GM19238 (cell line): ENCODE results near the gene CCDC88B.

Experiments
- DNase-seq: peaks from one replicate; pipeline ENCODE4 v3.0.0; 2011; ENCODE audit warnings: low spot score; ENCODE audit not compliant: insufficient read length

Gene CCDC88B

DNA sequence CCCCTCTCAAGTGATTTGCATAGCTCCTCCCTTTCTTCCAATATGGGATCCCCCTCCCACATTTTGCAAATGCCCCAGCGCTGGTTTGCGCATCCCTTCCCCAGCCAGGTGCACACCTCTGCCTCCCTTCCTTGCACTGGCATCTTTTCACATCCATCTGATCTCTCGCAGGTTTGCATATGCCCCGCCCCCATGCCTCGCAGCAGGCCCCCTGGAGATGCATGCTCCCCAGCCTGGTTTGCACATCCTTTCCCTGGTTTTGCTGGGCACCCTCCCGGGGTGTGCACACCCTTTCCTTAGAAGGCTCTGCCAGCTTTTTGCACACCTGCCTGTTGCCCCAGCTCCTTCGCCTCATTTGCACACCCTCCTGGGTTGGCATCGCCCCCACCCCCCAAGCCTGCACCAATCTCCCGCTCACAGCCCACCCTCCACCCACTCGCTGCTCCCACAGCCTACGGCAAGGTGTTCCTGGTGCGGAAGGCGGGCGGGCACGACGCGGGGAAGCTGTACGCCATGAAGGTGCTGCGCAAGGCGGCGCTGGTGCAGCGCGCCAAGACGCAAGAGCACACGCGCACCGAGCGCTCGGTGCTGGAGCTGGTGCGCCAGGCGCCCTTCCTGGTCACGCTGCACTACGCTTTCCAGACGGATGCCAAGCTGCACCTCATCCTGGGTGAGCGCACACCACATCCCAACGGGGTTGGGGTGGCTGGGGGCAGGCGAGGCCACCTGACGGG lies 19.9 kb downstream of the CCDC88B start:
- DNase-seq: no peak

DNA sequence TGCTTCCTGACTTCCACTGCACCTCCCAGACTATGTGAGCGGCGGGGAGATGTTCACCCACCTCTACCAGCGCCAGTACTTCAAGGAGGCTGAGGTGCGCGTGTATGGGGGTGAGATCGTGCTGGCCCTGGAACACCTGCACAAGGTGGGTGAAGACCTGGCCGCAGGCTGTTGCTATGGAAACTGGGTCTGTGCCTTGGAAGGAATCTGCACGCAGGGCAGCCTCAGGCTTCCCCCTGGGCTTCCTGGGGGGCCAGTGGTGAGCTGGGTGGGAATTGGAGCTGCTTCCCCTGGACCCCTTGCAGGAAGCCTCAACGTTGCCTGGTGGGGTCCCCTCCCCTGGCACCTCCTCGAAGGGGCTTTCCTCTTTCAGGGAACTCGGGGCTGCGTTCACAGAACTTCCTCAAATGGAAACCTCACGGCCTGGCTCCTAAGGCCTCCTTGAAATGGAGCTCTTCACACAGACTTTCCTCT lies 20.5 kb downstream of the CCDC88B start:
- DNase-seq: no peak

GRCh38 chr11:64361659-64362058 lies 21.7 kb downstream of the CCDC88B start:
- no peak for DNase-seq

DNA sequence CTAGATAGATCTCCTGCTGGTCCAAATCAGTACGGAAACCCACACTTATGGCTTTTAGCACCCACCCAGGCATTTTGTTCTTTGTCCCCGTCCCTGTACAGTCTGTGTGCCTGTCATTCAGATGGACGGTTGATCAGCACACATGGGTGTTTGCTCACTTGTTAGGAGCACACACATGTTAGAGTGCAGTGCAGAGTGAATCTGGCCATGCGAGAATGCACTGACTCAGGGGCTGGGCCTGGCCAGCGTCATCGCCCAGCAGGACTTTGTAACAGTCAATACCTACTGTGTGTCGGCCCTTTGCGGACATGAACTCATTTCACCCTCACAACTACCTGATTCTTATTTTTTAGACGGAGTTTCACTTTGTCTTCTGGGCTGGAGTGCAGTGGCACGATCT lies 22.3 kb downstream of the CCDC88B start:
- DNase-seq: no peak

DNA sequence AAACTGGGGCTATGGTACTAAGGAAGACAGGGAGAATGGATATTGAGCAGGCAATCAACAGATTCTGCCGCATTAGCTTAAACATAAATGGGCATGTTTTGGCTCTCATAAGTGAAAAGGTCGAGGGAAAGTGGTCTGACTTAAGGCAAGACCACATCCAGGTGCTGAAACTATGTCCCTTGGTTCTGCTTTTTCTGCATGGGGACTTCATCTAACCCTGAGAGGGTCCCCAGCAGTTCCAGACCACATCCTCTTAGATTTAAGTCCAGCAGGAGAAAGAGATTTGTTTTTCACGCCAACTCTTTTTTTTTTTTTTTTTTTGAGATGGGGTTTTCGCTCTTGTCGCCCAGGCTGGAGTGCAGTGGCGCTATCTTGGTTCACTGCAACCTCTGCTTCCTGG lies 24.4 kb downstream of the CCDC88B start:
- DNase-seq: no peak

DNA sequence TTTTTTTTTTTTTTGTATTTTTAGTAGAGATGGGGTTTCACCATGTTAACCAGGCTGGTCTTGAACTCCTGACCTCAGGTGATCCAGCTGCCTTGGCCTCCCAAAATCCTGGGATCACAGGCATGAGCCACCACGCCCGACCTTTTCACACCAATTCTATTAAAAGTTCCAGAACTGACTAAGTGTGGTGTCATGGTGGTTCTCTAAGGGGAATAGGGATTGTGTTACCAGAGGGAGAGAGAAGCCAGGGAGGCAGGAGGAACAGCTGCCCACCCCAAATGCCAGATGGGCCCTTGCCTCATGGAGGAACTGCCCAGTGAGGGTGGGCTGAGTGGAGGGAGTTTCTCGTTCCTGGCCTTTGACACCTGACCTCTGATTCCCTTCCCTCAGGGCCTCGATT lies 24.9 kb downstream of the CCDC88B start:
- DNase-seq: no peak

DNA sequence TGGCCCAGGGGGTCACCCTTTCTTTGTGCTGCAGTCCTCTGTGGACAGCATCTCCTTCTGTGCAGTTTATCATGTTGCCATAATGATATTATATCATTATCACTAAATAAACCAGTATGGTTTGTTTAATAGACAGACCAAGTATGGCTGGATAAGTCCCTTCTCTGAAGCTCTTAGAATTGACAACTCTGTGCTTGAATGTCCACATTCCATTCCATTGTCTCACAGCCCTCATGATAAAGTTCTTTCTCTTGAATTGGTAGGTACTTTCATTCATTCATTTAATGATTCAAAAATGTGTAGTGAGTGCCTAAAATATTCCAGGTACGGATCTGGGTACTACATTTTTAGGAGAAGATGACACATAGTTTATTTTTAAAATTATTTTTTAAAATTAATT lies 26.7 kb downstream of the CCDC88B start:
- no peak for DNase-seq

DNA sequence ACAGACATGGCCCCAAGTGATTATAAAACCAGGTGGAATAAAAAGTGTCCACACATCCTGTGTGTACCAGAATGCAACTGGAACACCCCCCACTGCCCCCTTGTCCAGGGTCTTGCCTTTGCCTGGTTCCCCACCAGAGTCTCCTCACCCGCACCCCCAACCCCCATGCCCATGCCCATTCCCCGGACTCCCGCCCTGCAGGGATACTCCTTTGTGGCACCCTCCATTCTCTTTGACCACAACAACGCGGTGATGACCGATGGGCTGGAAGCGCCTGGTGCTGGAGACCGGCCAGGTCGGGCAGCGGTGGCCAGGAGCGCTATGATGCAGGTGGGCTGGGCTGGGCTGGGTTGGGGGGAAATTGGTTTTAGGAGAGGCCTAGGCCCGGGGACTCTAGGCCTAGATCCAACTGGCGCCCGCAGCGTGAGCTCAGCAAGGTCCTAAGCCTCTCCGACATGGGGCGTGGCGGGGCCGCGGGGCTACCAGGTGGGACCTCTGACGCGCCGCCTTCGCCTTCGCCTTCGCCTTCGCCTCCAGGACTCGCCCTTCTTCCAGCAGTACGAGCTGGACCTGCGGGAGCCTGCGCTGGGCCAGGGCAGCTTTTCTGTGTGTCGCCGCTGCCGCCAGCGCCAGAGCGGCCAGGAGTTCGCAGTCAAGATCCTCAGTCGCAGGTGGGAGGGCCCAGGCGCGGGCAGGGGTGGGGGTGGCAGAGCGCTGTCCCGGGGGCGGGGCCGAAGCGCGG lies 28.1 kb downstream of the CCDC88B start:
- no peak for DNase-seq

DNA sequence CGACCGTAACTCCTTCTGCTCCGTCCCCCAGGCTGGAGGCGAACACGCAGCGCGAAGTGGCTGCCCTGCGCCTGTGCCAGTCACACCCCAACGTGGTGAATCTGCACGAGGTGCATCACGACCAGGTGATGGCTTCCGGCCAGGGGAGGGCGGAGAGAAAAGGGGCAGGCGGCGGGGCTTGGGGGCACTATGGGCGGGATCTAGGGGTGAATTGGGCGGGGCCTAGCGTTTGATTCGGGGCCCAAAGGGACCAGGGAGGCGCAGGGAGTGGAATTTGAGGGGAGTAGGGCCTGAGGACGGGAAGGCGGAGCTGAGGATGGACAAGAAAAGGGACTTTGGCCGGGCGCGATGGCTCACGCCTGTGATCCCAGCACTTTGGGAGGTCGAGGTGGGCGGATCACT lies 28.7 kb downstream of the CCDC88B start:
- DNase-seq: no peak

DNA sequence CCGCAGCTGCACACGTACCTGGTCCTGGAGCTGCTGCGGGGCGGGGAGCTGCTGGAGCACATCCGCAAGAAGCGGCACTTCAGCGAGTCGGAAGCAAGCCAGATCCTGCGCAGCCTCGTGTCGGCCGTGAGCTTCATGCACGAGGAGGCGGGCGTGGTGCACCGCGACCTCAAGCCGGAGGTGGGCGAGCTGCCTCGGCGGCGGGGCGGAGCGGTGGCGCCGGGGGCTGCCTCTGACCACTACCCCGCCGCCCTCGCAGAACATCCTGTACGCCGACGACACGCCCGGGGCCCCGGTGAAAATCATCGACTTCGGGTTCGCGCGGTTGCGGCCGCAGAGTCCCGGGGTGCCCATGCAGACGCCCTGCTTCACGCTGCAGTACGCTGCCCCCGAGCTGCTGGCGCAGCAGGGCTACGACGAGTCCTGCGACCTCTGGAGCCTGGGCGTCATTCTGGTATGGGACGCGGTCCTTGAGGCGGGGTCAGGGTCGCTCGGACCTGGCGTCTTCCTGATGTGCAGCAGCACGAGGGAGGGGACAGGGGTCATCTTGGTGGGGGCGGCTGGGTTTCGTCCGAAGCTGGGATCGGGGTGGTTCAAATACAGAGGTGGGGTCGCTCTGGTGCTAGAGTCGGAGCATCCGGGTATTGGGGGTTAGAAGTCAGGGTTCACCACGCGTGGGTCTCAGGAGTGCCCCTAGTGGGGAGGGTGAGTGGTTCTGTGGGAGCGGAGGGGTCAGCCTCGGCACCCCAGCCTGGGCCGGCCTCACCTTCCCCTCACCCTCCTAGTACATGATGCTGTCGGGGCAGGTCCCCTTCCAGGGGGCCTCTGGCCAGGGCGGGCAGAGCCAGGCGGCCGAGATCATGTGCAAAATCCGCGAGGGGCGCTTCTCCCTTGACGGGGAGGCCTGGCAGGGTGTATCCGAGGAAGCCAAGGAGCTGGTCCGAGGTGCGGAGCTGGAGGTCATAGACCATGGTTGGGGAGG lies 29.7 kb downstream of the CCDC88B start:
- no peak for DNase-seq

DNA sequence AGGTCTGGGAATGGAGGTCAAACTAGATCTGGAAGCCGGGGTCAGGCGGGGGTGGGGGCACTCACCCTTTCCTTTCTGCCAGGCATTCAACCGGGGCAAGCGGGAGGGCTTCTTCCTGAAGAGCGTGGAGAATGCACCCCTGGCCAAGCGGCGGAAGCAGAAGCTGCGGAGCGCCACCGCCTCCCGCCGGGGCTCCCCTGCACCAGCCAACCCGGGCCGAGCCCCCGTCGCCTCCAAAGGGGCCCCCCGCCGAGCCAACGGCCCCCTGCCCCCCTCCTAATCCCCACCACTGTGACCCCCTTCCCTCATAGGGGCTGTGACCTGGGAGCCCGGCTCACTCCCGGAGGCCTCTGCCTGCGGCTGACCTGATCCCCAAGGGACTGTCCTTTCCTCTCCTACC lies 31.2 kb downstream of the CCDC88B start:
- no peak for DNase-seq

GRCh38 chr11:64372021-64372420 lies 32.0 kb downstream of the CCDC88B start:
- no peak for DNase-seq

DNA sequence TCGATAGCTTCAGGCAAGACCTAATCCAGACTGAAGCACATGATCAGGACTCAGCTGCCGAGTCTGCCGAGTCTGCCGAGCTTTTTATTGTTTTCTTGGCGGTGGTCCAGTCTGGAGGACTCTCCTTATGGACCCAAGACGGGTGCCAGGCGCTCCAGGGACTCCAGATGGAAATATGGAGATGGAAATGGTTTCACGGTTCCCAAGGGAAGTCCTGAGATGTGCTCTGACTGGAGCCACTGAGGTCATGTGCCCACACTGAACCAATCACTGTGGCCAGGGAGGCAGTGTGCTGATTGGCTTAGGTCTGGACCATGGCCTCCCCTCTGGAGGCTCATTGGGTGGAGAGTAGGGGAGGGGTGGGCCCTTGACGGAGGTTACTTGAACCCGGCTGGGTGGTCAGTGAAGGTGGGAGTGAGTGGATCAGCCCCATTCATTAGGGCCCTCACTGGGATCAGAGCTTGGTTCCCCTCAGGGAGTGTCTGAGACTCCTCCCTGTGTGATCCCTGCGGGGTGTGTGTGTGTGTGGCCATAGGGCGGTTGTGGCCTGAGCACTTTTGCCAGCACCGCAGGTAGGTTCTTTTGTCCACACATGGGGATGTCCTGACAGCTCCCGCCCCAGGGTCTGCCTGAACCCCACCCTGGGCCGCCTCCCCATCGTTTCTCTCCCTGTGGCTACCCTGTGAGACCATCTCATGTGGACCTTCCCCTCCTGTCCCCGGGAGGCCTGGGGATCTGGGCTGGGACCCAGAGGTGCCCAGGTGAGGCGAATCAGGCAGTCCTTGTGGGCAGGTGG lies 33.0 kb downstream of the CCDC88B start:
- DNase-seq: no peak

DNA sequence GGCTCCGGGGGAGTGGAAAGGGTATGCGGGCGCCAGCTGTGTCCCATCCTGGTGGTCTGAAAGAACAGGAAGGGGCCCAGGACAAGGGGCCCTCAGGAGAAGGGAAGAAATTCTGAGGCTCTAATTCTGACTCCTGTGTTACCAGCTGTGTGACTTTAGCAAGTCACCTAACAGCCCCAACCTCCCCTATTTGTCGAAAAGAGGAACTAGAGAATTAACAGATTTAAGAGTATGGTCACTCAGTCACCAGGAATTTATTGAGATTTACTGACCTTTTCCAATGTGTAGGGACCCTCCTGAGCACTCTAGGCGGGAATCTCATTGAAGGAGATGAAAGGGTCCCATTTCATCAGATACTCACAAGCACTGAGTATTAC lies 33.6 kb downstream of the CCDC88B start:
- no peak for DNase-seq

DNA sequence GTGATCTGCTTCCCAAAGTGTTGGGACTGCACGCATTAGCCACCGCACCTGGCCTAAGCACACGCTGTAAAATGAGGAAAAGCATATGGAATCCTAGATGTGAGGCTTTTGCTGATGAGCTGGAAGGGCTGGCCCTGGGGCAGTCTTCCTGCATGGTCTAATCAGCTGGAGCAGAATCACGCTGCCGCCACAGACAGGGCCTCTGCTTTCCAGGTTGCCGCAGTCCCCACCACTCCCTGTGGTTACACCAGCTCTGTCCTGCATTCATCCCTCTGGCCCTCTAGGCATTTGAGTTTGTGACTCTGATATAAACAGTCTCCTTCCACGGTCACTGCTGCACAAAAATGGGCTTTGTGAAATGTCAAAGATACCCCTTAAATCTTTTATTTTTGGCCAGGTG lies 36.1 kb downstream of the CCDC88B start:
- no peak for DNase-seq

- DNase-seq: no peak
Observed at GRCh38 chr11:64378335-64378880, 38.4 kb downstream of the CCDC88B start.

DNA sequence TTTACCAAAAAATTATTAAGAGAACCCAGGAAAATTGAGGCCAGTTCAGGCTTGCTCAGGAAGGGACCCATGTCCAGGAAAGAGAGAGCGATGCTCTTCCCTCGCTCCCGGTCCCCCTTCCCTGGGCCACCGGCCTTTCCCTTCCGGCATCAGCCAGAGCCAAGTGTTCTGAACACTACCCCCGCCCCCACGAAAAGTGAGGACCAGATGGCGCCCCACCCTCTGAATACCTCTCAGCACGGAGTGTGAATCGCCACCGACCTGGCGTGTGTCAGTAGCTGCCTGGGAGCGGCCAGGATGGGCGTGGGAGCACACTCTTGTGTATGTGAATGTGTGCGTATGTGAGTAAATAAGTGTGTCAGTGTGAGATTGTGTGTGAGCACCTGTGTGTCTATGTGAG lies 39.2 kb downstream of the CCDC88B start:
- no peak for DNase-seq

DNA sequence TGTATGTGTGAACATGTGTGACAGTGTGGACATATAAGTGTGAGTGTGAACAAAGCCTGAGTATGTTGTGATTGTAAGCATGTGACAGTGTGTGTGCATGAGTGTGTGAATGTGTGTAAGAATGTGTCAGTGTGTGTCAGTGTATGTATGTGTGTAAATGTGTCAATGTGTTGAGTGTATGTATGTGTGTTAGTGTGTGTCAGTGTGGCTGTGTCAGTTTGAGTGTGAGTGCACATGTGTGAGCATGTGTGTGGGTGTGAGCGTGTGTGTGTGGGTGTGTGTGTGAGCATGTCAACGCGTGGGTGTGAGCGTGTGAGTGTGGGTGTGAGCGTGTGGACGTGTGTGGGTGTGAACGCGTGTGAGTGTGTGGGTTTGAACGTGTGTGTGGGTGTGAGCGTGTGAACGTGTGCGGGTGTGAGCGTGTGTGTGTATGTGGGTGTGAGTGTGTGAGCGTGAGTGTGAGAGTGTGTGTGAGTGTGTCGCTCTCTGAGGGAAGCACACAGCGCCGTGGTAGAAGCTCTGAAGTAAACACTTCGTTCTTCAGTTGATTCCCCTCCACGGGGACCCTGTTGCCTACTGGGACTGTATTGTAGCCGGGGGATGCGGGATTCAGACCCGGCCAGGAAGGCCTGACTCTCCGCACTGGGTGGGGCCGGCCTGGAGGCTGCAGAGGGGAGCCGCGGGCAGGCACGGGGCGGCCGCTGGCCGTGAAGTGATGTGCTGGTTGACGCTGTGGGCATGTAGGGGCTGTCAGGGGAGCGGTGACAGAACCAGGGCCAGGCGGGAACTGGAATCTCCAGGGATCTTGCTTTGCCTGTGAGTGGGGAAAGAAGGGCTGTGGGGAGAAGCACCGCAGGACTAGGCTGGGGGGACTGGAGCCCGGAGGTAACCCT lies 40.1 kb downstream of the CCDC88B start:
- DNase-seq: no peak

- DNase-seq: no peak
Observed at GRCh38 chr11:64381350-64381749, 41.3 kb downstream of the CCDC88B start.

GRCh38 chr11:64382047-64382446 lies 42.0 kb downstream of the CCDC88B start:
- DNase-seq: no peak
